GM18520 (cell line): ENCODE results near the gene PDCD2.
"Not testable (repeated sequence)": the region's sequence is repeated elsewhere in the genome, so short reads cannot be mapped to it uniquely, and the experiment has no call there.

Experiments used
- ATAC-seq: cut with Tn5 transposase; IDR thresholded peaks from one replicate; pipeline ENCODE4 v1.9.1; 2021; ENCODE audit not compliant: unreplicated experiment

Gene PDCD2

DNA sequence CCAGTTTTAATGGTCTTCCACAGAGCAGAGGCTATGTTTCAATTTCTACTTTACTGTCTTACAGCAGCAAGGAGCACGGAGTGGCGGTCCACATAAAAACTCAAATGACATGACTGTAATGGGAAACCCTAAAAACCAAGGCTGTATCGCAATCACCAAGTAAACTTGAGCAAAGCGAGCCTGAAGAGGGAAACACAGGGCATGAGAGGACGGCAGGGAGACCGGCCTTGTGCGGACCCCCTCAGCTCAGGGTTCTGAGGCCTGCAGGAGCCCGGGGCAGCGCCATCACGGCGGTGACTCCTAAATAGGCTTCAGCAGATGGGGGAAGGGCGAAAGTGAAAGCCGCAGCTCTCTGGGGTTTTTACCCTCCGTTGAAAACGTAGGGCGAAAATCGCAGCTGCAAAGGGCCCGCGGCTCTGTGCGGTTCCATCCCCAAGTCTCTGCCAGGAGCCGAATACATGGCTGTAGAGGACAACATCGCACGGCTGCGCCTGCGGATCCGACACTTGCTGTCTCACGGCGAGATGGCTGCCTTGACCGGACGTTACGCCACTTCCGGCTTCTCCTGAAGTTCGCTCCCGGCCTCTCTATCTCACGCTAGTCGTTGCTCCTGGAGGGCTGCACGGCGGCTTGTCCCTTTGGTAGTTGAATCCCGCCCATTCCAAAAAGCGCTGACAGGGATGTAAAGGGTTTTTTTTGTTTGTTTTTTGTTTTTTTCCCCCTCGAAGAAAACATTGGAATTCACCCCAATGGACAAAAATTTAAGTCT lies 31.5 kb downstream of the PDCD2 start, which contains the start of gene PSMB1:
PSMB1 (minus strand) TSS at position 543 of the 769 bp plus-strand sequence; CDS start at position 478, 65 bp downstream.
- ATAC-seq, result peak; percentile 33

DNA sequence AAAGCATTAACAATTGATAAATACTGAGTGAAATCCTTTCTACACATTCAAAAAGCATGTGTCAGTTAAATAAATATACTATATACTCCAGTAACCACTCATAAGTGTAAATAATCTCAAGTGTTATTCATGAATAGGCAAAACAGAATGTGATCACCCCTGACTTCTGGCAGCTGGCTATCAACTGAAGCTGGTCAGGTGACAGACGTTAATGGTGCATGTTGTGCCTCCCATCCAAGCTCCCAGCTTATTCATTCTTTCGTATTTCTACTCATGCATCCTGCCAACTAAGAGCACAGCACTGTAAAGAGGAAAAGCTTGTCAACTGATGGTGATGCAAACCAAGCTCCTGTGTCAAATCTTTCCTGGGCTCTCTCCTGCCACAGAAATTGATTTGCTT lies 39.0 kb downstream of the PDCD2 start:
- ATAC-seq, result no peak

DNA sequence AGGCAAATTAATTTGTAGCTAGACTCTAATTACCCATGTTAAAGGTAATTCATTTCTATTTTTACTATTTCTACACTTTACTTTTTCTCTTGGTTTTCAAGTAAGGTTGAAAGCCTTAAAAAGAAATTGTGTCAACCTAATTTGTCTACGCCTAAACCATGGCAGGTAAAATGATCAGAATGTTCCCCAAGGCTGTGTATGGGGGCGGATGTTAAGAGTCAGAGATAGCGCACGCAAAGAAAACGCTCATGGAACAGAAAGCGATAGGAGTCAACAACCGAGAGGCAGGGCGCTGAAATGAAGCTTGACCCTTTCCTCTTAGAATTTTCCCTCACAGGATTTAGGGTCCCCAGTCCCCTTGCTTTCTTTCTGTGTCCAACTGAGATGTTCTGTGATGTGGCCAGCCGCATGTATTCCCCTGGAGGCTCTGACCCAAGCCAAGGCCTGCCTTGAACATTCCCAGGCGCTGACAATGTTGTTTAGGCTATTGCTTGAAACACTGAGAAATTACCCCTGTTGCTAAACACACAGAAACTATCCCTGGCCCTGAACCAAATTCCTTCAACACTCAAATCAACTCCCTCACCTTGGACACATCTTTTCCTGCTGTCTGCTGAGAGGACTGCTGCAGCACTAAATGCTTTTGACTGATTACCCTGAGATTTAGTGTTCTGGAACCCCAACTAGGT lies 42.3 kb downstream of the PDCD2 start:
- no peak for ATAC-seq

GRCh38 chr6:170537329-170537728 lies 47.1 kb downstream of the PDCD2 start:
- ATAC-seq, result no peak

DNA sequence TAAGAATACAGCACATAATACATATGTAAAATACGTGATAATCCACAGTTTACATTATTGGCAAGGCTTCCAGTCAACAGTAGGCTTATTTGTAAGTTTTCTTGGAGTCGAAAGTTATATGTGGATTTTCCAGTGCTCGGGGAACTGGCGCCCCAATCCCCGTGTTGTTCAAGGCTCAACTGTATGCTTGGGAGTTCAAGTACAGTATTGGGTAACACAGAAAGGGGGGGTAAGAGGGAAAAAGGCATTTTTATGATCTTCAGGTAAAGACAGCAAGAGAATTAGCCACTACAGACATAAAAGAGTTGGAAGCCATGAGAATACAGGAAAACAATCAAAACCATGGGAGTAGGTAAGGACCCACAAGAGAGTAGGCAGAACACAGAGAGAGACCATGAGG lies 47.8 kb downstream of the PDCD2 start:
- ATAC-seq, result no peak

DNA sequence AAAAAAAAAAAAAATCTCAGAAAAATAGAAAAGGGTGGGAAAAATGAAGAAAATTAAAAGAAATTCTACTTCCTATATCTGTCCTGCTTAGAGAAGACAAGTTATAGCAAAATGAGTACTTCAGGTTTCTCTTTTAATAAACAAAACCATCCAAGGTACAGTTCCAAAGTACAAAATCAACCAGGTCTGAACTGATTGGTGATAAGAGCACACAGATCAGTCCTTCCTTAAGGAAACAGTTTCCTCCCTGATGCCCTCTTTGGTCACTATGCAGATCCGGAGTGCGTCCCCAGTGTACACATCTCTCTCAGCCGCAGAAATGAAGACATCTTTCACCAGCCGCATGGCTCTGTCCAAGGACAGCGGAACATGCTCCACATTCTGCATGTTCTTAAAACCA lies 49.4 kb downstream of the PDCD2 start:
- ATAC-seq, result no peak

- ATAC-seq, result no peak
Measured at GRCh38 chr6:170533792-170534191, 50.6 kb downstream of the PDCD2 start.

GRCh38 chr6:170532867-170533488 lies 51.5 kb downstream of the PDCD2 start:
- ATAC-seq, result no peak

DNA sequence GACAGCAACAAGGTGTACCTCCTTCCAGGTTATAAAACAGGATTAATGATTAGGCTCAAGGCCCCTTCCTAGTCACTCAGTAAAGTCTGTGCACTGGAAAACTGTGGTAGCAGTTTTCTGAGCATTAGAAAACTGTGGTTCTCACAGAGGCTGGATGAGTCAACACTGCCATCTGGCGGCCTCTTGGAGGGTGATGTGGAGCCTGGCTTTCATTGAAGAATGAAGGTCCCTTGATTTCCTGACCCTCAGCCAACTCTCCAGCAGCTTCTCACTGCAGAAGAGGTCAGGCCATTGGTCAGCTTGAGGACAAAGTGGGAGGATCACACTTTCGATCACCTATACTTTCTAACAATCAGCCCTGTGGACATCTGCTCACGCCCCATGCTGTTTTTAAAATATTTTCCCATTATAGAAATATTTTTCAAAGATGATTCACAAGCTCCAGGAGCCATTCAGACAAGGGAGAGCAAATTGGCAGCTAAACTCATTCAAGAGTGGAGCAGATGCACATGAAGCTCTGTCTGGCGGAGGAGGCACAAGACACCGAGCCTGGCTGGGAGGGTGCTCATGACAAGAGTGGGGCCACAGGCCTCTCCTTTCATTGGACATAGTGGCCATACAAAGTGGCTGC lies 54.5 kb downstream of the PDCD2 start:
- ATAC-seq, result peak; percentile 40

GRCh38 chr6:170527995-170528394 lies 56.4 kb downstream of the PDCD2 start:
- not testable (repeated sequence) for ATAC-seq

GRCh38 chr6:170525795-170526194 lies 58.6 kb downstream of the PDCD2 start:
- ATAC-seq, result no peak
